Fibroblast of the aortic adventitia (primary cell): ENCODE results near the gene KIRREL2. TPM values are rescaled to one million over a fixed set of nuclear protein-coding genes. Genes with fewer than 3 reads are reported as not detected.

ENCODE experiments used
- DNase-seq: peaks from one replicate; pipeline ENCODE4 v3.0.0-alpha.2; 2010; ENCODE audit warnings: low read depth
- H3K4me3 ChIP-seq: 2 replicates; pipeline ENCODE4 v1.5.1; 2011; ENCODE audit warnings: low read depth, mild to moderate bottlenecking, control low read depth, low read length, moderate library complexity
- CTCF ChIP-seq: IDR thresholded peaks from 2 replicates; pipeline ENCODE4 v1.5.1; 2011; ENCODE audit warnings: mild to moderate bottlenecking, low read length, control low read depth, inconsistent platforms; ENCODE audit not compliant: insufficient read depth
- total RNA-seq: library from RNA; depleted of rRNA; stranded (reverse); fragments of >200 nt; gene quantifications from 2 replicates; pipeline ENCODE4 v1.2.3, GENCODE V29; 2012; ENCODE audit warnings: low replicate concordance

KIRREL2 gene
- total RNA-seq, 1 donor, result not detected

- no peak for DNase-seq
- TF ChIP-seq CTCF, result no peak
- no peak overlapping the region for H3K4me3 ChIP-seq
These were observed 11.3 kb upstream of the KIRREL2 start for GRCh38 chr19:35845215-35846037.

- no peak overlapping the region for H3K4me3 ChIP-seq
- no peak for TF ChIP-seq CTCF
- DNase-seq, result no peak
These were observed 10.6 kb upstream of the KIRREL2 start for GRCh38 chr19:35846038-35846668.

GRCh38 chr19:35847911-35848310 is 8.8 kb upstream of the KIRREL2 start:
- no peak for TF ChIP-seq CTCF
- DNase-seq, result no peak
- H3K4me3 ChIP-seq, result no peak overlapping the region

DNA sequence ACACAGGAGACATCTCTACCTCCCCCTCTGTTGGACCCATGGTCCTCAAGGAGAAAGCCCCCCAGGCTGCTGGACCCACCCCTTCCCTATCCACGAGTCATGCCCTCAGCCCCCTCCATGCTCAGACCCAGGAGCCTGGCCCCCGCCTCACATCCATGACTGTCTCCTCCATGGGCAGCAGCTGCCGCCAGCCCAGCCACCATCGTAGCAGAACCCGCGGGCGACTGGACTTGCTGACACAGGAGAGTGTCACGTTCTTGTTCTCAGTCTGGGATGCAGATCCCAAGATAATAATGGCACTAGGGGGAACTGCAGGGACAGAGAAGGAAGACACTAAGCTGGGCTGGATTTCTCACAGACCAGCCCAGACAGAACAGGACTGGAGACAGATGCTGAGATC is 8.2 kb upstream of the KIRREL2 start:
- H3K4me3 ChIP-seq, result no peak overlapping the region
- DNase-seq, result no peak

GRCh38 chr19:35848919-35849505 is 7.7 kb upstream of the KIRREL2 start:
- no peak overlapping the region for H3K4me3 ChIP-seq
- TF ChIP-seq CTCF, result no peak
- no peak for DNase-seq

More for the DNA sequence above, 8.2 kb upstream of the KIRREL2 start:
- no peak for TF ChIP-seq CTCF

DNA sequence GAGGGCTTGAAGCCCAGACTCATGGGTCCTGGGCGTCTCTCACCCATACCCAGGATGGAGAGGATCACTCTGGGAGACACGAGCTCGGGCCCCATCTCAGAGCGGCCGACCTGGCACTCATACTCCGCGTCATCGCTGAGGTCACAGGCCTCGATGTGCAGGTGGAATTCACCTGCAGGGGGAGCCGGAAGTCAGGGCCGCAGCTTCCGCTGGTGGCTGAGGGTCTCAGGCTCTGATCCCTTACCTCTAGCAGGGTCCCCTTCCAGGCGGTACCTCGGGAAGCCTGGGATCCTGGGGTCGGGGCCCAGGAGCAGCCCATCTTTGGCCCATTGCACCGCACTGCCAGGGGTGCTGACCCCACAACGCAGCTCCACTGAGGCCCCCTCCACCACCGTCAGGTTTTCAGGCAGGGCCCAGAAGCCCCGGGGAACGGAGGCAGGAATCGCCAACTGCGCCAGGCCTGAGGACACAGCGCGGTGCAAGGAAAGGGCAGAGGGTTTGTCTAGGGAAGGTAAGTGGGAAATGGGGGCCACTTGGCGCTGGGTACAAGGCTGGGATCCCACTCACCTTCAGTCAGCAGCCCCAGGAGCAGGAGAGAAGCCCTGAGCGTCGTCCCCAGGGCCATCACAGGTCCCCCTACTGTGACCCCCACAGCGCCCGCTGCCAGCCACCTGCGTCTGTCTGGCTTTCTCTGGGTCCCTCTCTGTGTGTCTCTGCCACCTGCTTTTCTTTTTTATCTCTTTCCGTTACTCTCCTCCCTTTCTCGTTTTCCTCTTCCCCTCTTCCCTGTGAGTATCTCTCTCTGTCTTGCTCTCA is 5.3 kb upstream of the KIRREL2 start:
- no peak for DNase-seq
- no peak overlapping the region for H3K4me3 ChIP-seq
- no peak for TF ChIP-seq CTCF
